GM18511 (cell line): ENCODE data around the gene CEACAM16.

Experiments used
- ATAC-seq: cut with Tn5 transposase; IDR thresholded peaks from one replicate; pipeline ENCODE4 v1.9.1; 2021; ENCODE audit warnings: mild to moderate bottlenecking, moderate library complexity; ENCODE audit not compliant: unreplicated experiment

Gene CEACAM16

GRCh38 chr19:44758596-44758995 lies 59.6 kb downstream of the CEACAM16 start:
- ATAC-seq = no peak

GRCh38 chr19:44759083-44759804 lies 60.3 kb downstream of the CEACAM16 start:
- ATAC-seq = no peak
